Neural cell (in vitro differentiated cells): ENCODE measurements around the gene GPC1. TPM values are rescaled to one million over a fixed set of nuclear protein-coding genes. Genes with fewer than 3 reads are reported as not detected.

Experiments used
- H2AFZ ChIP-seq: fragments of 200-600, 300-800 bp; sonication (generic), shearing (Covaris generic); 2 replicates; pipeline ENCODE4 v1.6.0; 2014; ENCODE audit warnings: low read depth, mild to moderate bottlenecking, antibody characterized with exemption, low read length, moderate library complexity
- H3F3A ChIP-seq: fragments of 200-600 bp; shearing (Covaris generic); 2 replicates; pipeline ENCODE4 v1.6.1; 2016; ENCODE audit warnings: mild to moderate bottlenecking, moderate library complexity, mixed read lengths, antibody characterized with exemption, low read length; ENCODE audit not compliant: insufficient read depth, poor library complexity, severe bottlenecking
- H3K27ac ChIP-seq: fragments of 200-600, 300-800 bp; sonication (generic), shearing (Covaris generic); 2 replicates; pipeline ENCODE4 v1.5.1; 2014; ENCODE audit warnings: mild to moderate bottlenecking, low read length, moderate library complexity
- H3K27me3 ChIP-seq: fragments of 300-800, 200-600 bp; sonication (generic), shearing (Covaris generic); 2 replicates; pipeline ENCODE4 v1.6.0; 2014; ENCODE audit warnings: mild to moderate bottlenecking, low read depth, low read length, moderate library complexity; ENCODE audit not compliant: insufficient read depth
- H3K36me3 ChIP-seq: fragments of 300-800, 200-600 bp; sonication (generic), shearing (Covaris generic); 2 replicates; pipeline ENCODE4 v1.5.1; 2014; ENCODE audit warnings: mild to moderate bottlenecking, antibody characterized with exemption, low read length, moderate library complexity; ENCODE audit not compliant: insufficient read depth
- H3K4me2 ChIP-seq: fragments of 300-800, 200-600 bp; sonication (generic), shearing (Covaris generic); 2 replicates; pipeline ENCODE4 v1.6.0; 2014; ENCODE audit warnings: mild to moderate bottlenecking, low read length
- H3K4me3 ChIP-seq: fragments of 300-800, 200-600 bp; sonication (generic), shearing (Covaris generic); 2 replicates; pipeline ENCODE4 v1.5.1; 2014; ENCODE audit warnings: mild to moderate bottlenecking, low read length, moderate library complexity
- H3K79me2 ChIP-seq: fragments of 200-600 bp; shearing (Covaris generic); replicated peaks from 2 replicates; pipeline ENCODE4 v1.6.0; 2014; ENCODE audit warnings: mild to moderate bottlenecking, low read length, moderate library complexity; ENCODE audit not compliant: insufficient read depth
- H3K9ac ChIP-seq: fragments of 300-800, 200-600 bp; sonication (generic), shearing (Covaris generic); 2 replicates; pipeline ENCODE4 v1.6.1; 2016; ENCODE audit warnings: mild to moderate bottlenecking, low read length, mixed read lengths
- H3K9me2 ChIP-seq: fragments of 200-600 bp; shearing (Covaris generic); 2 replicates; pipeline ENCODE4 v1.6.1; 2016; ENCODE audit warnings: mild to moderate bottlenecking, low read length, mixed read lengths; ENCODE audit not compliant: insufficient read depth
- H3K9me3 ChIP-seq: fragments of 200-600, 300-800 bp; sonication (generic), shearing (Covaris generic); 2 replicates; pipeline ENCODE4 v1.6.1; 2016; ENCODE audit warnings: mild to moderate bottlenecking, mixed run types, low read length, moderate library complexity, mixed read lengths
- H4K20me1 ChIP-seq: fragments of 200-600 bp; shearing (Covaris generic); 2 replicates; pipeline ENCODE4 v1.6.1; 2016; ENCODE audit warnings: mild to moderate bottlenecking, mixed run types; ENCODE audit not compliant: insufficient read depth
- EP300 ChIP-seq: fragments of 450-650 bp; conservative IDR thresholded peaks from 2 replicates; pipeline ENCODE4 v1.6.1; 2014; ENCODE audit warnings: antibody characterized with exemption, mild to moderate bottlenecking, moderate library complexity; ENCODE audit not compliant: poor library complexity, severe bottlenecking
- EZH2 ChIP-seq: fragments of 200-600, 300-800 bp; shearing (Covaris generic), sonication (generic); IDR thresholded peaks from 2 replicates; pipeline ENCODE4 v1.6.1; 2014; ENCODE audit warnings: antibody characterized with exemption, low read length, borderline replicate concordance, mild to moderate bottlenecking; ENCODE audit not compliant: insufficient read depth, poor library complexity, severe bottlenecking
- MXI1 ChIP-seq: fragments of 450-650 bp; conservative IDR thresholded peaks from 2 replicates; pipeline ENCODE4 v1.6.1; 2014; ENCODE audit warnings: antibody characterized with exemption, mild to moderate bottlenecking; ENCODE audit not compliant: poor library complexity, severe bottlenecking
- POLR2AphosphoS5 ChIP-seq: IDR thresholded peaks from 2 replicates; pipeline ENCODE4 v1.6.1; 2012
- RAD21 ChIP-seq: fragments of 450-650 bp; conservative IDR thresholded peaks from 2 replicates; pipeline ENCODE4 v1.6.1; 2014; ENCODE audit warnings: antibody characterized with exemption, mild to moderate bottlenecking, moderate library complexity
- REST ChIP-seq: IDR thresholded peaks from 2 replicates; pipeline ENCODE4 v1.6.1; 2012; ENCODE audit warnings: borderline replicate concordance
- SMC3 ChIP-seq: fragments of 450-650 bp; conservative IDR thresholded peaks from 2 replicates; pipeline ENCODE4 v1.6.1; 2014; ENCODE audit warnings: antibody characterized with exemption, mild to moderate bottlenecking, moderate library complexity; ENCODE audit not compliant: poor library complexity
- TAF1 ChIP-seq: IDR thresholded peaks from 2 replicates; pipeline ENCODE4 v1.6.1; 2012; ENCODE audit warnings: low read depth
- polyA plus RNA-seq: library from polyadenylated mRNA; depleted of rRNA; stranded (reverse); fragments of >200 nt; gene quantifications from 2 replicates; pipeline ENCODE4 v1.2.3, GENCODE V29; 2014
- TF ChIP-seq, protein P1 (sequence below): fragments of 450-650 bp; IDR thresholded peaks from 2 replicates; pipeline ENCODE4 v1.5.1; 2014; ENCODE audit warnings: antibody characterized with exemption, mild to moderate bottlenecking, moderate library complexity; ENCODE audit not compliant: poor library complexity, severe bottlenecking

The GPC1 gene
- polyA plus RNA-seq, 1 donor from 2014 or later: 74.0 TPM

GRCh38 chr2:240419723-240420122, 15.7 kb upstream of the GPC1 start:
- Histone ChIP-seq H3K9me3 (peaks cover 11% of the 10 kb centered on the region), H2AFZ (no peak overlapping the region), H3K27ac (no peak overlapping the region), H4K20me1 (no peaks in the 10 kb centered on the region), H3K9ac (no peak overlapping the region), H3K4me3 (no peak overlapping the region), H3K27me3 (no peaks in the 10 kb centered on the region), H3K36me3 (no peaks in the 10 kb centered on the region), H3K79me2 (no peaks in the 10 kb centered on the region), H3K9me2 (no peaks in the 10 kb centered on the region), H3F3A (no peaks in the 10 kb centered on the region), H3K4me2 (no peak overlapping the region)
- TF ChIP-seq TAF1 (no peak), RAD21 (no peak), EZH2 (no peak), MXI1 (no peak), POLR2AphosphoS5 (no peak), SMC3 (no peak), EP300 (no peak), REST (no peak)
- TF ChIP-seq, protein P1, sequence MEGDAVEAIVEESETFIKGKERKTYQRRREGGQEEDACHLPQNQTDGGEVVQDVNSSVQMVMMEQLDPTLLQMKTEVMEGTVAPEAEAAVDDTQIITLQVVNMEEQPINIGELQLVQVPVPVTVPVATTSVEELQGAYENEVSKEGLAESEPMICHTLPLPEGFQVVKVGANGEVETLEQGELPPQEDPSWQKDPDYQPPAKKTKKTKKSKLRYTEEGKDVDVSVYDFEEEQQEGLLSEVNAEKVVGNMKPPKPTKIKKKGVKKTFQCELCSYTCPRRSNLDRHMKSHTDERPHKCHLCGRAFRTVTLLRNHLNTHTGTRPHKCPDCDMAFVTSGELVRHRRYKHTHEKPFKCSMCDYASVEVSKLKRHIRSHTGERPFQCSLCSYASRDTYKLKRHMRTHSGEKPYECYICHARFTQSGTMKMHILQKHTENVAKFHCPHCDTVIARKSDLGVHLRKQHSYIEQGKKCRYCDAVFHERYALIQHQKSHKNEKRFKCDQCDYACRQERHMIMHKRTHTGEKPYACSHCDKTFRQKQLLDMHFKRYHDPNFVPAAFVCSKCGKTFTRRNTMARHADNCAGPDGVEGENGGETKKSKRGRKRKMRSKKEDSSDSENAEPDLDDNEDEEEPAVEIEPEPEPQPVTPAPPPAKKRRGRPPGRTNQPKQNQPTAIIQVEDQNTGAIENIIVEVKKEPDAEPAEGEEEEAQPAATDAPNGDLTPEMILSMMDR: no peak

GRCh38 chr2:240420206-240421104, 15.0 kb upstream of the GPC1 start:
- Histone ChIP-seq H4K20me1 (no peaks in the 10 kb centered on the region), H3F3A (no peaks in the 10 kb centered on the region), H3K27me3 (no peaks in the 10 kb centered on the region), H2AFZ (no peak overlapping the region), H3K9ac (no peak overlapping the region), H3K9me3 (peaks cover 11% of the 10 kb centered on the region), H3K4me3 (no peak overlapping the region), H3K4me2 (no peak overlapping the region), H3K27ac (no peak overlapping the region), H3K9me2 (no peaks in the 10 kb centered on the region), H3K36me3 (no peaks in the 10 kb centered on the region), H3K79me2 (no peaks in the 10 kb centered on the region)
- TF ChIP-seq SMC3 (no peak), POLR2AphosphoS5 (no peak), EP300 (no peak), TAF1 (no peak), RAD21 (no peak), EZH2 (no peak), MXI1 (no peak), REST (no peak)
- TF ChIP-seq, protein P1: no peak
